SK-MEL-5 (cell line): Measurements from ENCODE around the gene LHFPL6. TPM values are rescaled to one million over a fixed set of nuclear protein-coding genes. Genes with fewer than 3 reads are reported as not detected.

Experiments
- DNase-seq: peaks from one replicate; pipeline ENCODE4 v3.0.0-alpha.2; 2016; ENCODE audit warnings: low read depth, low spot score
- in situ Hi-C: cut with HindIII; loops from 2 replicates; pipeline ENCODE4 v1.10.0; 2016; ENCODE audit warnings: low sequenced_read_pairs, high pct_unique_total_duplicates, low pct_unique_long_range_greater_than_20kb
- total RNA-seq: library from RNA; depleted of rRNA; stranded (reverse); fragments of >200 nt; shearing (Covaris generic); gene quantifications from 2 replicates; pipeline ENCODE4 v1.2.3, GENCODE V29; 2014

The LHFPL6 gene
- total RNA-seq, 1 experiment from 2014 or later, result 17.2 TPM

DNA sequence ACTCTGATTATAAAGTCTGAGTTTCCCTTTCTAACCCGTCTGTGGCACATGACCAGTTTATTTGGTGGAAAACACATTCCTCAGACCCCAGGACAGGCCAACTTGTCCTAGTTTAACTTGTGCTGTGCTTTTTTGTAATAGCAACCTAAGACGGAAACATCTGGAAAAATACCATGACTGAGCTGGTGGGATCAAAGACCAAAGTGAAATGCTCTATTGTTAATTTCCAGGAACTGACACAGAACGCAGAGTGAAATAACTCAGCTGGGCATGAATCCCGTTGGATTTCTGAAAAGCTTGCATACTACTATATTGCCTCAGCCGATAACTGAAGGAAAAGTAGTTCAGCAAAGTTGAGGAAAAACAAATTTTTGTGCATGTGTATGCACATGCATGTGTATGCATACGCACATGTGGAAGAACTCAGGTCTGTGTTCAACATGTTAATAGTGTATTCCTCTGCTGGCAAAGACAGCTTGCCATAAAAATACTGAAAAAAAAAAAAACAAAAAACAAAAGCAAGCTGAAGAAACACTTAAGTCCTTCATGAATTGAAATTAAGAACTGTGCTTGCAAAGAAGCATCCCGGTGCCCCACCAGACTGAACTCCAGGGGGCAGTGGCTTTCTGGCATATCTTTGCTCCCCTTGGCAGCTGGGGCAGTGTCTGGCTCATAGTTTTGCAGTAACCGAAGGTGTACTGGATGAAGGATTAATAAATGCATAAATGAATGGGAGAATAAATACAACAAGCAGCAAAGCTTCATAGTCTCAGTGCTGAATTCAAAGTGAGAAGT is 187.8 kb downstream of the LHFPL6 start:
- peak; percentile 76 for DNase-seq
- in situ Hi-C loops, result no loop called here

- DNase-seq, result no peak
- in situ Hi-C loops, result no loop called here
Observed at GRCh38 chr13:39414339-39414738, 188.7 kb downstream of the LHFPL6 start.

DNA sequence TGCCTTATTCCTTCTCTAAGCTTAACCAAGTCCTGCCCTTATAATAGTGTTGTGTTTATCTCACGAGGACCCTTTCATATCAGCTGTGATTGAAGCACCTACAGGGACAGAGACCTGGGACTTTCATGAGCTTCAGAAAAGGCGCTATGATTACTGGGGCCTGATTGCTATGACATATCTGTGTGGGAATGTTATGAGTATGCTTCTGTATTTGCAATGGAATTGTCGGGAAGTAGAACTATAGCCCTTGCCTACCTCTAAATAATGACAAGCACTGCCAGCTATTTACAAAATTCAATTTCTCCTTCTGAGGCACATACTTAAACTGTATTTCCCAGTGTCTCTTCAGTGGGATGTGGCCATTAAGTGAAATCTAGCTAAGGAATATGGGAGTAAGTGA is 191.5 kb downstream of the LHFPL6 start:
- in situ Hi-C loops, result no loop called here

GRCh38 chr13:39410964-39411363 is 192.0 kb downstream of the LHFPL6 start:
- in situ Hi-C loops, result no loop called here
- DNase-seq, result no peak

More for the DNA sequence above, 191.5 kb downstream of the LHFPL6 start:
- DNase-seq, result no peak

DNA sequence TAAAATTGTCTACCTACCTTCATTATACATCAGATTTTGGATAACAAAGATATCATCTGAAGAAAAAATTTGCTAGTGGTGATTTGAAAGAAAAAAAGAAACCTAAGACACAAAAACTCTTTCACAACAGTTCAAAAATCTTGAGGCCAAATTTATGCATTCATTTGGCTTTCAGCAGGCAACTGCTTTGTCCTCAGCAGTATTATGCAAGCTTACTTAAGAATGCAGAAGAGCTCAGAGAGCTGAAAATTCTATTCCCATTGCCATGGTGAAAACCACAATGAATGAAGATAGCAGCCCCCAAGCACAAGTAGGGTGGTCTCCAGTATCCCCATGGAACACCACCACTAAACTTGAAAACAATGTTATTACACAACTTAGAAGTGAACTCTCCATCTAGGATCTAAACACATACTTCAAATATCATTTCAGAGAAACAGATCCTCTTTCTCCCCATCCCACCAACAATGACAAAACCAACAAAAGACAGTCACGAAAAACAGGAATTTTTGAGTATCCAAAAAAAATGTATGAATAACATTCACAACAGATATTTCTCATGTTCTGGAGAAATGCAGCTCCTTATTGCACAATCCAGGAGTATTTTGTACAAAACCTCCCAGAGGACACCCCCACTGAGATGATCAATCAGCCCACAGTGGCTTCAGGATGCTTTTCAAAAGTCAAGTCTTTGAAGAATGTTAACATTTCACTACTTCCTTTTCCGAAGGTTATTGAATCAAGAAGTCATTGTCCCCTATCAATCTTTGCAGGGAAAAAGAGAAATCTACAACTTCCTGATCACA is 192.7 kb downstream of the LHFPL6 start:
- DNase-seq, result peak; percentile 68
- in situ Hi-C loops, result no loop called here

GRCh38 chr13:39408512-39408911 is 194.5 kb downstream of the LHFPL6 start:
- no peak for DNase-seq
- in situ Hi-C loops, result no loop called here

GRCh38 chr13:39407786-39408185 is 195.2 kb downstream of the LHFPL6 start:
- no peak for DNase-seq
- in situ Hi-C loops, result no loop called here

DNA sequence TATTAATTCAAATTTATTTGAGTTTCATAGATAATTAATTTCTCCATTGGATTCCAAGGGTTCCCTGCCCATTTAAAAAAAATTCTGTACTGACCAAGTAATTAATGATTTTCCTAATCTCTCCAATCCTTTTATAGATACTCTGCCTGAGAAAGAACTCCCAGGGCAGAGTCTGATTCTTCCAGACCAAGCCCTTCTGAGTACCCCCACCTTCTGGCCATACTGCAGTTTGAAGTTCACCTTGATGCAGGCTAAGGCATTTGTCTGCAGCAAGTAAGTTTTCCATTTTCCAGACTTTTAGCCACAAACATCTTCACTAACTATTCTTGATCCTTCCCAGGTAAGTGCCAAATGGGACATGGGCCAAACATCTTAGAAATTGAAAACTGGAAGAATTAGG is 195.9 kb downstream of the LHFPL6 start:
- in situ Hi-C loops, result no loop called here
- no peak for DNase-seq

DNA sequence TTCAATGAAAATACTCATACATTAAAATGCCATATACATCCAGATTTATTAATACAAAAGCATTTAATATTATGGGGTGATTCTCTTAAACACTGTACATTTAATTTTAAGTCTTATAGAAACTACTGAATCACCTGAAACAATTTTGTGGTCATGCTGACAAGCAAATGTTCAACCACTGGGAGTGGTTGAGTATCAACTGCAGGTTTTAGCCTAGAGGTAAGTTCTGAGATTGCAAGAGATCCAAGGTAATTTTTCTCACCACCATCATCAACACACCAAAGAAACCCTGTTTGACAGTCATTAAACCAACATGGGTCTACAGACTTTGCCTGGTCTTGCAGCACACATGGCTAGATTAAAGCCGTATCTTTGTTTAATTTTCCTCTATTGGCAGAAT is 196.3 kb downstream of the LHFPL6 start:
- no peak for DNase-seq
- in situ Hi-C loops, result no loop called here

- no peak for DNase-seq
- in situ Hi-C loops, result no loop called here
Observed at GRCh38 chr13:39405596-39406205, 197.3 kb downstream of the LHFPL6 start.

GRCh38 chr13:39405107-39405506 is 197.9 kb downstream of the LHFPL6 start:
- no peak for DNase-seq
- in situ Hi-C loops, result no loop called here

- no peak for DNase-seq
- in situ Hi-C loops, result no loop called here
Observed at GRCh38 chr13:39403106-39403505, 199.9 kb downstream of the LHFPL6 start.

DNA sequence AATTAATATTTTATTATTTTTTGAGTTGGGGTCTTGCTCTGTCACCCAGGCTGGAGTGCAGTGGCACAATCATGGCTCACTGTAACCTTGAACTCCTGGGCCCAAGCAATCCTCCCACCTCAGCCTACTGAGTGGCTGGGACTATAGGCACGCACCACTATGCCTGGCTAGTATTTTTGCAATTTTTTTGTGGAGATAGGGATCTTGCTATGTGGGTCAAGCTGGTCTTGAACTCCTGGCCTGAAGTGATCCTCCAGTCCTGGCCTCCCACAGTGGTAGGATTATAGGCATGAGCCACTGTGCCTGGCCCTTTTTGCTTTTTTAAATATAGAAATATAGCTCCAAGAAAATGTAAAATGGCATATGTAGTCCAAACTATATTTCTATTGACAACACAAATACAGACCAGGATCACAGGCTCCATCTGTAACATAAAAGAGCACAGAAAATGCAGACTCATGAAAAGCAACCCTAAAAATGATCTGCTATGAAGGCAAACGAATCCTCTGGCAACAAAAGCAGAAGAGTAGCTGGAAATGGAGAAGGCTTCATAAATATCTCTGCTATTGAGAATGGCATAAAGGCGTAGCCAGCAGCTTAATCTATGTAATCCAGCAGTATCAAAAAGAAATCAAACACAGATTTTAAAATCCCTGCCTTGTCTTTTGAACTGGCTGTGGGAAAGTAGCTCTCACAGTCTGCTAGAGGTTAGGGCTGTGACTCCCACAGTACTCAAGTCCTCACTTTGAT is 200.6 kb downstream of the LHFPL6 start:
- in situ Hi-C loops, result no loop called here
- no peak for DNase-seq

GRCh38 chr13:39401756-39402155 is 201.2 kb downstream of the LHFPL6 start:
- DNase-seq, result no peak
- in situ Hi-C loops, result no loop called here

DNA sequence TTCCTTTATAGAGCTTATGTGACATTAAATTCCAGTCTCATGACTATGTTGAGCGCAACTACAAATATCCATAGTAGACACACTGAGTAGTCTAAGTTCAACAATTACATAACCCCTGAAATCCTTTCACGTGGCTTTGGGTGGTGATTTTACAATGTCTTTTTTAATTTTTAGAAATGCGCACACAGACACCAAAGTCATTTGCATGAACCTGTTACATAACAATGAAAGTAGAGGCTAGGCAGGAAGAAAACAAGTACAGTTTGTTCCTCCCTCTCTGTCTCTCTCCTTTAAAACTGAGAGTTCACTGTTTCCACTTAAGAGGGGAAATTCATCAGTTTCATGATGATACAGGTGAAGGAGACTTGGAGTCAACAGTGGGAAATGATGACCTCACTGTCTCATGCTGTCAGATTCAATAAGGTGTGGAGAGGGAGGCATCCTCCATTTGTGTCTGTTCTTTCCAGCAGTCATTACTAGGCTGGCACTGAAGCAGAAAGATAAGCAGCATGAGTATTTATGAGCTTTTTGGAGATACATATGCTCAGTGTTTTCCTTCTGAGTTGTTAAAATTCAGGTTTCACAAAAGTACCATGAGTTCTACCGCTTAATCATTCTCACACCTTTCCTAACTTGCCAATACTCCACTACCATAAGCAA is 201.8 kb downstream of the LHFPL6 start:
- no peak for DNase-seq
- in situ Hi-C loops, result no loop called here

GRCh38 chr13:39399102-39399501 is 203.9 kb downstream of the LHFPL6 start:
- DNase-seq, result no peak

GRCh38 chr13:39397896-39398265 is 205.1 kb downstream of the LHFPL6 start:
- in situ Hi-C loops, result no loop called here
- no peak for DNase-seq

More at GRCh38 chr13:39399102-39399501, 203.9 kb downstream of the LHFPL6 start:
- in situ Hi-C loops, result no loop called here
